ENCODE data around the gene CNNM1. TPM values are rescaled to one million over a fixed set of nuclear protein-coding genes. Genes with fewer than 3 reads are reported as not detected.

CNNM1 gene
- total and polyA plus RNA-seq, 4 donors = 0.15 to 0.52 (median 0.19) TPM

DNA sequence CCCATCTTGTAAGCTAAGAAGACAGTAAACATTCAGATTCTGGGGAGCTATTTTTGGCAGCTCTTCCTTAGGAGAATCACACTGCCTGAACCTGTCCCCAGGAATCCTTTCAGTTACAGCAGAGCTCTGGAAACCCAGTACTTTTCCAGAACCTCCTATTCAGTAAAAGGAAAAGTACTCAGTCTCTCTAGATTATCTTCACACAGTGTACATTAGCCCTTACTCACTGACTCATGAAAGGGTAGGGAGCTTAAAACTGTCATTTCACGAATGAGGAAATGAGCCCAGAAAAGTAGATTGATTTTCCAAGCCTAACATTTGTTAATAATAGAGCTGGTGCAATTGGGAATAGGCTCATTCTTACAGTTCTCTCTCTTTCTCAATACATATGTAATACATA, 3.9 kb upstream of the CNNM1 start:
- Histone ChIP-seq H3K4me3 (no peak overlapping the region), H3K9ac (ENCODE audit: insufficient read depth in 1 of 2, low read length in 2 of 2) (no peak overlapping the region), H3K27me3 (ENCODE audit: control insufficient read depth in 3 of 3, insufficient read depth in 3 of 3, low read length in 2 of 3) (peaks cover 0 to 23% (median 20%) of the 10 kb centered on the region in 3 donors), H3K4me1 (ENCODE audit: control insufficient read depth in 5 of 5, insufficient read depth in 5 of 5, low read length in 5 of 5) (peaks cover 0 to 14% (median 5%) of the 10 kb centered on the region in 5 donors), H3K36me3 (ENCODE audit: control insufficient read depth in 4 of 4, insufficient read depth in 4 of 4, low read length in 4 of 4) (no peaks in the 10 kb centered on the region), H3K27ac (ENCODE audit: low read depth in 1 of 2, low read length in 1 of 2) (no peak overlapping the region), H3K9me3 (ENCODE audit: control insufficient read depth in 4 of 4, insufficient read depth in 3 of 4, low read length in 3 of 4) (peaks cover 0 to under 1% (median 0%) of the 10 kb centered on the region in 4 donors)
- TF ChIP-seq, protein P1, sequence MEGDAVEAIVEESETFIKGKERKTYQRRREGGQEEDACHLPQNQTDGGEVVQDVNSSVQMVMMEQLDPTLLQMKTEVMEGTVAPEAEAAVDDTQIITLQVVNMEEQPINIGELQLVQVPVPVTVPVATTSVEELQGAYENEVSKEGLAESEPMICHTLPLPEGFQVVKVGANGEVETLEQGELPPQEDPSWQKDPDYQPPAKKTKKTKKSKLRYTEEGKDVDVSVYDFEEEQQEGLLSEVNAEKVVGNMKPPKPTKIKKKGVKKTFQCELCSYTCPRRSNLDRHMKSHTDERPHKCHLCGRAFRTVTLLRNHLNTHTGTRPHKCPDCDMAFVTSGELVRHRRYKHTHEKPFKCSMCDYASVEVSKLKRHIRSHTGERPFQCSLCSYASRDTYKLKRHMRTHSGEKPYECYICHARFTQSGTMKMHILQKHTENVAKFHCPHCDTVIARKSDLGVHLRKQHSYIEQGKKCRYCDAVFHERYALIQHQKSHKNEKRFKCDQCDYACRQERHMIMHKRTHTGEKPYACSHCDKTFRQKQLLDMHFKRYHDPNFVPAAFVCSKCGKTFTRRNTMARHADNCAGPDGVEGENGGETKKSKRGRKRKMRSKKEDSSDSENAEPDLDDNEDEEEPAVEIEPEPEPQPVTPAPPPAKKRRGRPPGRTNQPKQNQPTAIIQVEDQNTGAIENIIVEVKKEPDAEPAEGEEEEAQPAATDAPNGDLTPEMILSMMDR (IDR thresholded peaks at IDR 0.05; ENCODE audit: control extremely low read depth, extremely low read depth) = no peak
- DNase-seq = no peak
- 34 to 39% methylated on average over 1 of the region's 1 CpG for WGBS, 2 donors
- no peak for ATAC-seq (ENCODE audit: insufficient read depth, low FRiP score)

DNA sequence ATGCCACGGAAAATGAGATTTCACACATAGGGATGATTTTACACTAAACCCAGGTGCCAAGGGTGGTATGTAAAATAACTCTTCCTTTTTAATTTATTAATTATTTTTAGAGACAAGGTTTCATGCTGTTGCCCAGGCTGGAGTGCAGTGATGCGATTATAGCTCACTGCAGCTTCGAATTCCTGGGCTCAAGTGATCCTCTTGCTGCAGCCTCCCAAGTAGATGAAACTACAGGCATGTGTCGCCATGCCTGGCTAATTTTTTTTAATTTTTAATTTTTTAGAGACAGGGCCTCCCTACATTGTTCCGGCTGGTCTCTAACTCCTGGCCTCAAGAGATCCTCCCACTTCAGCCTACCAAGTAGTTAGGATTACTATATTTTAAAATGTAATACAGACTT, 2.3 kb upstream of the CNNM1 start:
- peaks cover 0 to 34% (median 34%) of the 10 kb centered on the region in 3 donors for H3K27me3 ChIP-seq (ENCODE audit: control insufficient read depth in 3 of 3, insufficient read depth in 3 of 3, low read length in 2 of 3)
- TF ChIP-seq, protein P1 (IDR thresholded peaks at IDR 0.05; ENCODE audit: control extremely low read depth, extremely low read depth) = no peak
- H3K9ac ChIP-seq (ENCODE audit: insufficient read depth in 1 of 2, low read length in 2 of 2) = no peak overlapping the region
- ATAC-seq (ENCODE audit: insufficient read depth, low FRiP score) (no peak), DNase-seq (no peak)
- no peaks in the 10 kb centered on the region for H3K36me3 ChIP-seq (ENCODE audit: control insufficient read depth in 4 of 4, insufficient read depth in 4 of 4, low read length in 4 of 4)
- H3K4me3 ChIP-seq = no peak overlapping the region
- no peak overlapping the region for H3K27ac ChIP-seq (ENCODE audit: low read depth in 1 of 2, low read length in 1 of 2)
- peaks cover 0 to 17% (median 5%) of the 10 kb centered on the region in 5 donors for H3K4me1 ChIP-seq (ENCODE audit: control insufficient read depth in 5 of 5, insufficient read depth in 5 of 5, low read length in 5 of 5)
- WGBS, 2 donors = 86 to 95% methylated on average over 5 of the region's 5 CpGs
- H3K9me3 ChIP-seq (ENCODE audit: control insufficient read depth in 4 of 4, insufficient read depth in 3 of 4, low read length in 3 of 4) = peaks cover 0 to 2% (median 0%) of the 10 kb centered on the region in 4 donors

DNA sequence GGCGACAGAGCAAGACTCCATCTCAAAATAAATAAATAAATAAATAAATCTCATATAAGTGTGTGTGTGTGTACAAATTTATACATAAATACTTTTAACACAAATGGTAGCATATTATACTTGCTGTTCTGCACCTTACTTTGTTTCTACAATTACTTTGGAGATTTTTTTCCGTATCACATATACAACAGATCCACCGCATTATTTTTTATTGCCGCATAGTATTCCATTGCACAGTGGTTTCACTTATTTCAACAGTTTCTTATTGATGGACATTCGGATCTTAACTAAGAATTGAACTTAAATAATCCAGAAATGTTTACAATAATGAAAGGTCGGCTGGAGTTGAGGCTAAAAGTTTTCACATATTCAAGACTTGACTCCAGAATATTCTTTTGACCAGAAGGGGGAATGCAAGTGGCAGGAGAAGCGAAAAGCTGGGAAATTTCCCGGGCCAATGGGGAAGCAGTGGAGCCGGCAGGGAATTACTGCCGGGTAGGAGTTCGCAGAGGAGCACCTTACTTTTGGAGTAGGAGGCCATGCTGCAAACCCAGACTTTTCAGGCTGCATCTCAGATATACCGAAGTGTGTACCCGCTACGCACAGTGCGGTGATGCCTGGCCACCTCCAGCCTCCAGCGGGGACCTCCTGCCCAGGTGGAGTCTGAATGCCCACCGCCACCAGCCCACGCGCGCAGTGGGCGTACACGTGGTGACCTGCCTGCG, 415 bp upstream of the CNNM1 start:
- H3K27me3 ChIP-seq (ENCODE audit: control insufficient read depth in 3 of 3, insufficient read depth in 3 of 3, low read length in 2 of 3) = peaks cover 0 to 42% (median 37%) of the 10 kb centered on the region in 3 donors
- TF ChIP-seq, protein P1 (IDR thresholded peaks at IDR 0.05; ENCODE audit: control extremely low read depth, extremely low read depth) = no peak
- no peaks in the 10 kb centered on the region for H3K36me3 ChIP-seq (ENCODE audit: control insufficient read depth in 4 of 4, insufficient read depth in 4 of 4, low read length in 4 of 4)
- no peak for DNase-seq
- no peak overlapping the region for H3K27ac ChIP-seq (ENCODE audit: low read depth in 1 of 2, low read length in 1 of 2)
- WGBS, 2 donors = 32 to 40% methylated on average over 20 to 23 of the region's 23 CpGs
- H3K9me3 ChIP-seq (ENCODE audit: control insufficient read depth in 4 of 4, insufficient read depth in 3 of 4, low read length in 3 of 4) = peaks cover 0 to 2% (median 0%) of the 10 kb centered on the region in 4 donors
- no peak overlapping the region for H3K4me3 ChIP-seq
- no peak for ATAC-seq (ENCODE audit: insufficient read depth, low FRiP score)
- peaks cover 0 to 17% (median 5%) of the 10 kb centered on the region in 5 donors for H3K4me1 ChIP-seq (ENCODE audit: control insufficient read depth in 5 of 5, insufficient read depth in 5 of 5, low read length in 5 of 5)
- no peak overlapping the region for H3K9ac ChIP-seq (ENCODE audit: insufficient read depth in 1 of 2, low read length in 2 of 2)

Data from lung (tissue), 12 donors.